Measurements from ENCODE around the gene DDX28. TPM values are rescaled to one million over a fixed set of nuclear protein-coding genes. Genes with fewer than 3 reads are reported as not detected.

DDX28 gene
- total RNA-seq, 2 experiments from 2014 or later, result 11.6 to 12.3 TPM

- Mint-ChIP-seq H3K27me3 (no peaks in the 10 kb centered on the region), H3K36me3 (ENCODE audit: low read depth) (no peaks in the 10 kb centered on the region), H3K4me3 (no peak overlapping the region), H3K9me3 (no peaks in the 10 kb centered on the region), H3K27ac (no peak overlapping the region), H3K4me1 (peaks cover 29% of the 10 kb centered on the region)
- no peak for DNase-seq
- ChIA-PET CTCF (interaction anchor here (1.1 kb wide), 1 partner anchor 17 kb away, joined by 3 read pairs; no protein-coding TSS in a partner anchor), POLR2A (interaction anchor here (1.5 to 1.9 kb wide), 2 partner anchors 16 to 33 kb away, joined by 3 to 8 read pairs; partner anchors contain the start of genes DDX28 and DUS2)
Measured at GRCh38 chr16:67990018-67990386, 33.0 kb downstream of the DDX28 start.

DNA sequence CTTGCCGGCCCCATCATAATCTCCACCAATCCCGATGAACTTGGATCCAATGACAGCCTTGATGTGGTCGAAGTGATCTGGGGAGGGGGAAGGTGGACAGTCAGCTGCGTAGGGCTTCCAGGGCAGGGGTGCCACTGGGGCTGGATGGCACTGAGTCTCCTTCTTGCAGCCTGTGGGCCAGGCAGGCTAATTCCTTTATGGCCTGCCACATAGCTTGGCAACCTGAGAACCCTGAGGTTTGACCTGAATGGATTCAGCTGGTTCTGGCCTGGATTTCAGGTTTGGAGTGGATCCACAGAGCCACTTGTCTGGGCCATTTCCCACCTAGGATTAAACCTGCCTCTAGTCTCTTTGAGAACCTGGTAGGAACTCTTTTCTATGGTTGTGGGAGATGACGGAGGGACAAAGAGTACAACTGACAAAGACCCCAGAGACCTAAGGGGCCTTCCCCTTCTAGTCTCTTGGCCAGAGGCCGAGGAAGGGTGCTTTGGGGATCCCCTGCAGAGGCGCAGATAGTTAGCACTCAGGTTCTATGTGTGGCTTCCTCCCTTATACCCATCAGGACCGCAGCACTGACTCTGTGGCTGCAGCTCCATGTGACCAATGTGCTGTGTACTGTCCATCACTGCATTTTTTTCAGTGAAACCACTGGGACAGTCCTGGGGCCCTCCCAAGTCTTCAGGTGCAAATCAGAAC, 33.6 kb downstream of the DDX28 start:
- Mint-ChIP-seq H3K36me3 (ENCODE audit: low read depth) (no peaks in the 10 kb centered on the region), H3K27me3 (no peaks in the 10 kb centered on the region), H3K27ac (no peak overlapping the region), H3K4me1 (peaks cover 31% of the 10 kb centered on the region), H3K4me3 (no peak overlapping the region), H3K9me3 (no peaks in the 10 kb centered on the region)
- CTCF ChIA-PET, result interaction anchor here (1.3 kb wide), 1 partner anchor 9 kb away, joined by 4 read pairs; the partner anchor contains the start of gene DPEP2
- POLR2A ChIA-PET, result interaction anchor here (1.9 kb wide), 1 partner anchor 33 kb away, joined by 8 read pairs; the partner anchor contains the start of genes DDX28 and DUS2
- DNase-seq, result no peak

GRCh38 chr16:67988675-67989074, 34.4 kb downstream of the DDX28 start:
- Mint-ChIP-seq H3K4me1 (peaks cover 34% of the 10 kb centered on the region), H3K27me3 (no peaks in the 10 kb centered on the region), H3K9me3 (no peaks in the 10 kb centered on the region), H3K36me3 (ENCODE audit: low read depth) (no peaks in the 10 kb centered on the region), H3K27ac (no peak overlapping the region), H3K4me3 (no peak overlapping the region)
- CTCF ChIA-PET, result interaction anchor here (1.1 to 1.3 kb wide), 2 partner anchors 10 to 54 kb away, joined by 3 to 4 read pairs; partner anchors contain the start of gene DPEP2
- DNase-seq, result no peak
- POLR2A ChIA-PET, result interaction anchor here (0.8 to 1.9 kb wide), 2 partner anchors 11 to 34 kb away, joined by 3 to 8 read pairs; partner anchors contain the start of genes DDX28, DPEP2 and DUS2

- no peak overlapping the region for H3K4me3 Mint-ChIP-seq
- no peaks in the 10 kb centered on the region for H3K27me3 Mint-ChIP-seq
- no peaks in the 10 kb centered on the region for H3K36me3 Mint-ChIP-seq (ENCODE audit: low read depth)
- H3K9me3 Mint-ChIP-seq, result no peaks in the 10 kb centered on the region
- H3K4me1 Mint-ChIP-seq, result peaks cover 35% of the 10 kb centered on the region
- H3K27ac Mint-ChIP-seq, result peak overlapping the region; percentile 0
- DNase-seq, result no peak
- ChIA-PET POLR2A (interaction anchor here (1.7 to 2.3 kb wide), 2 partner anchors 36 to 51 kb away, joined by 5 to 8 read pairs; partner anchors contain the start of genes DUS2 and PSMB10), CTCF (interaction anchor here (0.6 to 1.1 kb wide), 3 partner anchors 7 to 11 kb away, joined by 3 read pairs; no protein-coding TSS in a partner anchor)
Measured at GRCh38 chr16:67987460-67988160, 35.4 kb downstream of the DDX28 start.

- H3K36me3 Mint-ChIP-seq (ENCODE audit: low read depth), result no peaks in the 10 kb centered on the region
- H3K27me3 Mint-ChIP-seq, result no peaks in the 10 kb centered on the region
- H3K4me1 Mint-ChIP-seq, result peaks cover 32% of the 10 kb centered on the region
- no peak for DNase-seq
- ChIA-PET POLR2A (interaction anchor here (1.7 to 2.3 kb wide), 2 partner anchors 37 to 51 kb away, joined by 5 to 8 read pairs; partner anchors contain the start of genes DUS2 and PSMB10), CTCF (interaction anchor here (0.6 to 1.1 kb wide), 4 partner anchors 8 to 54 kb away, joined by 3 to 5 read pairs (median 3); no protein-coding TSS in a partner anchor)
- no peak overlapping the region for H3K4me3 Mint-ChIP-seq
- H3K27ac Mint-ChIP-seq, result no peak overlapping the region
- no peaks in the 10 kb centered on the region for H3K9me3 Mint-ChIP-seq
Measured at GRCh38 chr16:67986949-67987348, 36.1 kb downstream of the DDX28 start.

DNA sequence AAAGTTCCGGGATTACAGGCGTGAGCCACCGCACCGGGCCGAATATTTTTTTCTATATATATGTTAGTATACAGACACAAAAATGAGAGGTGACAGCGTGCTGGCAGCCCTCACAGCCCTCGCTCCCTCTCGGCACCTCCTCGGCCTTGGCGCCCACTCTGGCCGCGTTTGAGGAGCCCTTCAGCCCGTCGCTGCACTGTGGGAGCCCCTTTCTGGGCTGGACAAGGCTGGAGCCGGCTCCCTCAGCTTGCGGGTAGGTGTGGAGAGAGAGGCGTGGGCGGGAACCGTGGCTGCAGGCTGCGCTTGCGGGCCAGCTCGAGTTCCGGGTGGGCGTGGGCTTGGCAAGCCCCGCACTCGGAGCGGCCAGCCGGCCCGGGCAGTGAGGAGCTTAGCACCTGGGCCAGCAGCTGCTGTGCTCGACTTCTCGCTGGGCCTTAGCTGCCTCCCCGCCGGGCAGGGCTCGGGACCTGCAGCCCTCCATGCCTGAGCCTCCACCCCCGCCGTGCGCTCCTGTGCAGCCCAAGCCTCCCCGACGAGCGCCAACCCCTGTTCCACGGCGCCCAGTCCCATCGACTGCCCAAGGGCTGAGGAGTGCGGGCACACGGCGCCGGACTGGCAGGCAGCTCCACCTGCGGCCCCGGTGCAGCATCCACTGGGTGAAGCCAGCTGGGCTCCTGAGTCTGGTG, 40.9 kb downstream of the DDX28 start:
- Mint-ChIP-seq H3K9me3 (no peaks in the 10 kb centered on the region), H3K27ac (no peak overlapping the region), H3K36me3 (ENCODE audit: low read depth) (no peaks in the 10 kb centered on the region), H3K4me3 (no peak overlapping the region), H3K27me3 (peaks cover 8% of the 10 kb centered on the region), H3K4me1 (peaks cover 25% of the 10 kb centered on the region)
- POLR2A ChIA-PET, result interaction anchor here (0.8 to 3.7 kb wide), 5 partner anchors 10 to 46 kb away, joined by 3 to 28 read pairs (median 3); partner anchors contain the start of genes DDX28, DUS2 and PSMB10
- CTCF ChIA-PET, result interaction anchor here (1.2 to 1.9 kb wide), 7 partner anchors 10 to 98 kb away, joined by 3 to 7 read pairs (median 5); partner anchors contain the start of gene NRN1L
- DNase-seq, result no peak

DNA sequence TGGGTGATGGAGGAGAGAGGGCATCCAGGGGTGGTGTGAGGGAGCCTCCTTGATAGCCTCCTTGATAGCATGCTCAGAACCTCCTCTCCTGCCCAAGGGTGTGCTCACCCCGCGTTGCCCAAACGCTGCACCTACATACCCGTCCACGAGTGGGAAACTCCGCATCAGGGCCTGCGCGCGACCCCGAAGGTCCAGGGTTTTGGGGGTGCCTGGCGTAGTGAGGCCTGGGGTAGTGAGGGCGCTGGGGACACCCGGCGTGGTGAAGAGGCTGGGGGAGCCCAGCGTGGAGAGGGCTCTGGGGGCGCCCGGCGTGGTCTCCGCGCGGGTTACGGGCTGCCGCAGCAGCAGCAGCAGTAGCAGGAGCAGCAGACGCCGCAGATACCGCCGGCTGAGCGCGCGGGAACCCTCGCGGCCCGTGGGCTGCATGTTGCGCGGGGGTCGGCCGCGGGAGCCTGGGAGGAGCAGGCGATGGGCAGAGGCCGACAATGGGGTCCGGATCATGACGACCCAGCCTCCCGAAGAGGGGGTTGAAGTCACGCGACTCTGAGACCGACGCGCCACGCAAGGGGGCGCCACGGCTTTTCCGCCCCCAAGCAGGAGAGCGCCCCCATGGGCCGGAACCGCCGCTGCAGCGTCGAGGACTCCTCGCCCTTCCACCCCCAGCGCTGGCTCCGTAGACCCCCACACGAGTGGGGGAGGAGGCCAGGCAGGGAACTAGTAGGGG, 42.9 kb downstream of the DDX28 start, which contains the start of gene DPEP3:
Gene DPEP3, minus strand, starts transcription at position 545 of the 724 bp plus-strand sequence. Its CDS starts 119 bp downstream, at position 426.
- DNase-seq, result no peak
- CTCF ChIA-PET, result interaction anchor here (0.9 to 1.4 kb wide), 5 partner anchors 9 to 64 kb away, joined by 3 to 4 read pairs (median 3); no protein-coding TSS in a partner anchor

DNA sequence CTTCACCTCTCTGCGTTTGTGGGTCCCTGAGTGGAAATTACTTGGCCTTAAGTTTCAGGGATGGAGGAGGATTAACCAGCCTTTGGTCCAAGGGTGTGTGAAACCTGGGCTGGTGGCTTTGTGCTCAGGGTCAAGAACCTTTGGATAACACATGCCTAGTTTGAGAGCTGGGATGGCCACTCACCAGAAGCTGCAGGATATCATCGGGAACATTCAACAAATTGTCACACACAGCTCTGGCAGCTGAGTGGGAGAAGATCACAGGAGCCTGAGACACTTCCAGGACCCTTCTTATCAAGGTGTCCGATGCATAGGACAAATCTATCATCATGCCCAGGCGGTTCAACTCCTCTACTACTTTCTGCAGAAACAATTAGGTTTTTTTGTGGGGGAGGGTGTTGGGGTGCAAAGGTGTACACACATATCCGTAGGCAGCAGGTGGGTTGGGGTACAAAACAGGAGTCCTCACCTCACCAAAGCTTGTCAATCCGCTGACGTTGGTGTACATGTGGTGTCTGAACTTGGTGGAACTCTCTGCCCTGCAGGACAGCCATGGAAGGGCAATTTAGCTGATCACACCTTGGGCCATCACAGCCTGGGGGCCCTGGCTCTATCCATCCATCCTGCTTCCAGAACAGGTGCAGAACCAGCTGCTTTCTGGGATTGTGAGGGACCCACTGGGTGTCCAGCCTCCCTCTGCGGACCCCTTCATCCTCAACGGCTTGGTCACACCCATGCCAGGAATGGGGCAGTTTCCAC, 45.4 kb downstream of the DDX28 start:
- no peak for DNase-seq
- H3K27ac Mint-ChIP-seq, result no peak overlapping the region
- no peaks in the 10 kb centered on the region for H3K36me3 Mint-ChIP-seq (ENCODE audit: low read depth)
- H3K4me1 Mint-ChIP-seq, result peaks cover under 1% of the 10 kb centered on the region
- POLR2A ChIA-PET, result interaction anchor here (1.2 kb wide), 2 partner anchors 42 to 57 kb away, joined by 3 to 4 read pairs; partner anchors contain the start of gene PSMB10
- no peaks in the 10 kb centered on the region for H3K9me3 Mint-ChIP-seq
- CTCF ChIA-PET, result interaction anchor here (0.6 to 1.1 kb wide), 2 partner anchors 19 to 92 kb away, joined by 3 to 4 read pairs; no protein-coding TSS in a partner anchor
- H3K27me3 Mint-ChIP-seq, result peaks cover 17% of the 10 kb centered on the region
- H3K4me3 Mint-ChIP-seq, result no peak overlapping the region

More for the DNA sequence above, 42.9 kb downstream of the DDX28 start, which contains the start of gene DPEP3:
- Mint-ChIP-seq H3K36me3 (ENCODE audit: low read depth) (no peaks in the 10 kb centered on the region), H3K9me3 (no peaks in the 10 kb centered on the region), H3K27me3 (peaks cover 13% of the 10 kb centered on the region), H3K27ac (no peak within 1 kb of the TSS), H3K4me3 (no peak within 1 kb of the TSS), H3K4me1 (peaks cover 25% of the 10 kb centered on the region)
- POLR2A ChIA-PET, result no interaction called here

GRCh38 chr16:67977005-67977404, 46.0 kb downstream of the DDX28 start:
- Mint-ChIP-seq H3K4me3 (no peak overlapping the region), H3K27me3 (peaks cover 17% of the 10 kb centered on the region), H3K27ac (no peak overlapping the region), H3K9me3 (no peaks in the 10 kb centered on the region), H3K4me1 (no peaks in the 10 kb centered on the region), H3K36me3 (ENCODE audit: low read depth) (no peaks in the 10 kb centered on the region)
- CTCF ChIA-PET, result interaction anchor here (1.1 kb wide), 1 partner anchor 92 kb away, joined by 3 read pairs; no protein-coding TSS in a partner anchor
- POLR2A ChIA-PET, result interaction anchor here (1.2 kb wide), 1 partner anchor 58 kb away, joined by 3 read pairs; no protein-coding TSS in a partner anchor
- DNase-seq, result no peak

DNA sequence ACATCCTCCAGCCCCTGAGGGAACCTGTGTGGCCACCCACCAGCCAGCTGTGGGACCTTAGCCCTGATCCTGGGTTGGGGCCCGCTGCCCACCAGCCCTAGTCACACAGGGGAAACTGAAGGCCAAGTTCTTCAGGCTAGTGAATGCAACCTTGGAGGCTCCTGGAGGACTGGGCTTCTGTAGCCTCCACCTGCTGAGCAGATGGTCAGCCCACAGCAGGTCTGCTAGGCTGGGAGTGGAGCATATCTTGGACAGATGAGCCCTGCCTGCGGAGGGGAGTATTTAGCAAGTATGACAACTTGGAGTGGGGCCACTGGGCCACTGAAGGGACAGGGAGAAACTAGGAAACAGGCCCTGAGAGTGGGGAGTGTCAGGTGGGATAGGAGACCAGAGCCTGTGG, 46.8 kb downstream of the DDX28 start:
- H3K9me3 Mint-ChIP-seq, result no peaks in the 10 kb centered on the region
- DNase-seq, result no peak
- no peaks in the 10 kb centered on the region for H3K36me3 Mint-ChIP-seq (ENCODE audit: low read depth)
- H3K4me3 Mint-ChIP-seq, result no peak overlapping the region
- H3K27ac Mint-ChIP-seq, result no peak overlapping the region
- no peaks in the 10 kb centered on the region for H3K4me1 Mint-ChIP-seq
- peaks cover 17% of the 10 kb centered on the region for H3K27me3 Mint-ChIP-seq
- POLR2A ChIA-PET, result no interaction called here
- CTCF ChIA-PET, result no interaction called here

Measured in activated CD4-positive, alpha-beta memory T cell treated with anti-CD3 and anti-CD28 coated beads, Interleukin-2, amount 10 ng/mL, durations not matched to agents 7 days and 5 days (primary cell).